CD4-positive, alpha-beta T cell treated with Interleukin-1 beta for 1 hour (primary cell): ENCODE data around the gene DDX1.
"Not testable (repeated sequence)": the region's sequence is repeated elsewhere in the genome, so short reads cannot be mapped to it uniquely, and the experiment has no call there.

Experiments
- DNase-seq, 2 donors: peaks; one replicate each; pipeline ENCODE4 v3.0.0-alpha.2; 2020 to 2022

Gene DDX1

GRCh38 chr2:15596968-15597367 is 5.3 kb downstream of the DDX1 start:
- DNase-seq: no peak

DNA sequence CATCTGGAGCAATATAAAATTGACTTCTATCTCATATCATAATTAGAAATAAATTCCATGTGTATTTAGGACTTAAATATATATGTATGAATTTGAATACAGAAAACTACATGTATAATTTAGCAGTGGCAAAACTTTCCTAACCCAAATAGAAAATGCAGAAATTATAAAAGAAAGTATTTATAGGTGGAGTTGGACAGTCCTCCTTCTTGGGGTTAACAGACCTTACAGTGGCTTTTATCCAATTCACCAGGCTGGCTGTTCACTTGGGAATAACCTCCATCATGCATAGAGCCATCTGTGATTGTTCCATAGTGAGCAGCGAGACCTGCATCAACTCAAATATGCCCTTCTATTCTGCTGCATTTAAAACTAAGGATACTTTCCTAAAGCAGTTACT is 8.3 kb downstream of the DDX1 start:
- no peak for DNase-seq

DNA sequence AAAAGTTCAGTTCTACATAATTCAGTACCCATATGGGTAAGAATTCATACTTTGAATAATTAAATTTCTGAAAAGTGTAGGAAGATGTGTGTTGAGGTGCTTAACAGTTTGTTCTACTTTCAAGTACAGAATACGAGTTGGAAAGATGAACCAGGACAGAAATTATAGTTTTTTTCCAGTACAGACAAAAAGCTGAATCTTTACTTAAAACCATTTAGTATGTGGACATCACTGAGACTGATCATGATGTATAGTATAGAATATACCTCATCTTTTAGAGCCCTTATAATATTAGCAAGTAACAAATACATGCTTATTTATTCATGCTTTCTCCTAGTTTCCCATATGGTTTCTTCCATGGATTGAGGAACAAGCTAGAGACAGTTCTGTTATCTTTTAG is 10.0 kb downstream of the DDX1 start:
- DNase-seq: no peak

DNA sequence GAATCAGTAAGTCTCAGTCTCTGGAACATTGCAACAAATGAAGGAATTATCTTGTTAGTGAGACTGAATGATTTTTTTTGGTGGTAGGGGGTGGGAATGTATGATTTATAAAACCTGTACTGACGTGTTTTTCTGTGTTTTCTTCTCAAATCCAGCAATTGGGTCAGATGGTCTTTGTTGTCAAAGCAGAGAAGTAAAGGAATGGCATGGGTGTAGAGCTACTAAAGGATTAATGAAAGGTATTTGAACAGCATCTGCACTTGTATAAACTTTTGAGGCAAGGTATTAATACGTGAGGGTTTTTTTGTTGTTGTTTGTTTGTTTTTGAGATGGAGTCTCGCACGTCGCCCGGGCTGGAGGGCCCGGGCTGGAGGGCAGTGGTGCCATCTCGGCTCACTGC is 10.7 kb downstream of the DDX1 start:
- no peak for DNase-seq

DNA sequence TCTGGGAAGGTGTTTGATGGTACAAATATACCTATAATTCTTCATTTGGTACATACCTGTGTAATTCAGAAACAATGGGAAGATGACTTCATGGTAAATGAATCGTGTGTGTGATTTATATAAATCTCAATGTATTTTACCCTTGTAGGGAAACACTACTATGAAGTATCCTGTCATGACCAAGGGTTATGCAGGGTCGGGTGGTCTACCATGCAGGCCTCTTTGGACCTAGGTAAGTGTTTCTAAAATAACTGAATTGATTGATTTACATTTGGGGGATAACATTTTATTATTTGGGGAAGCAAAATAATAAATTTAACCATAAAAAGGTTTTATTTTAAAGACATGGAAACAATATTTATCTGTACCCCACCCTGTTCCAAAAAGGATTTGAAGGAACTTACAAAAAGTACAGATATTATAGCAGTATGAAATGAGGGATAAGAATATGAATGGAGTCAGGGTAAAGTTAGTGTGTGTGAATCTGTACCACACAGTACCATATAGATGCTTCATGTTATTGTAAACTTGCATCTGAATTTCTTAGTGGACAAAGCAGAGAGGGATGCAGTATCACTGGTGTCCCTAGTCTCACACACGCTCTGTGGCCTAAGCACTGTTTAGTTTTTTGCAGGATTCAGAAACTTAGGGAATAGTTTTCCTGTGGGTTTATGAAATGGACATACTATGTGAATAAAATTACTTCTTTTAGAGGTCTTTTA is 11.5 kb downstream of the DDX1 start:
- no peak for DNase-seq

- DNase-seq: no peak
These were observed 12.3 kb downstream of the DDX1 start for GRCh38 chr2:15603948-15604347.

GRCh38 chr2:15605721-15606120 is 14.1 kb downstream of the DDX1 start:
- DNase-seq: no peak

GRCh38 chr2:15606481-15607441 is 15.1 kb downstream of the DDX1 start:
- DNase-seq: no peak

- no peak for DNase-seq
These were observed 16.2 kb downstream of the DDX1 start for GRCh38 chr2:15607709-15608391.

GRCh38 chr2:15608392-15608761 is 16.7 kb downstream of the DDX1 start:
- no peak for DNase-seq

GRCh38 chr2:15609341-15610042 is 17.8 kb downstream of the DDX1 start:
- no peak for DNase-seq

DNA sequence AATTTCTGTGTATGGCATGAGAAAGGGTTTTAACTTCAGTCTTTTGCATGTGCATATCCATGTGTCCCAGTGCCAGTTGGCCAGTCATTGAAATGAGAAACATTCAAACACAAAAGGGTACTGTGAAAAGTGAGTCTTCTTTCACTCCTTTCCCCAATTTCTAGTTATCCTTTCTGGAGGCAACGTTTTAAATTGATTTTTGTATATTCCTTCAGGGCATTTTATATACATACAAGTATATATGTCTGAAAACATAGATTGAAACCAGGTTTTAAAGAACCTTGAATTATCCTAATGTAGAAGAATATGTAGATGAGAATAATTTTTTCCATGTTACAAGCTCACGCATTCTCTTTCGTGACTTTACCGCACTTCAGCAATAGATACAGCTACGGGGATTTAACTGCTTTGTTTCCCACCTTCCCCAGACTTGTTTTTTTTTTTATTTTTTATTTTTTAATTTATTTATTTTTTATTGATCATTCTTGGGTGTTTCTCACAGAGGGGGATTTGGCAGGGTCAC is 18.8 kb downstream of the DDX1 start:
- DNase-seq: no peak

DNA sequence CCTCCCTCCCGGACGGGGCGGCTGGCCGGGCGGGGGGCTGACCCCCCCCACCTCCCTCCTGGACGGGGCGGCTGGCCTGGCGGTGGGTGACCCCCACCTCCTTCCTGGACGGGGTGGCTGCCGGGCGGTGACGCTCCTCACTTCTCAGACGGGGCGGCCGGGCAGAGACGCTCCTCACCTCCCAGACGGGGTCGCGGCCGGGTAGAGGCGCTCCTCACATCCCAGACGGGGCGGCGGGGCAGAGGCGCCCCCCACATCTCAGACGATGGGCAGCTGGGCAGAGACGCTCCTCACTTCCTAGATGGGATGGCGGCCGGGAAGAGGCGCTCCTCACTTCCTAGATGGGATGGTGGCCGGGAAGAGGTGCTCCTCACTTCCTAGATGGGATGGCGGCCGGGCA is 20.4 kb downstream of the DDX1 start:
- DNase-seq: not testable (repeated sequence)

- no peak for DNase-seq
These were observed 22.2 kb downstream of the DDX1 start for GRCh38 chr2:15613736-15614429.

GRCh38 chr2:15614545-15615300 is 23.1 kb downstream of the DDX1 start:
- DNase-seq: no peak

DNA sequence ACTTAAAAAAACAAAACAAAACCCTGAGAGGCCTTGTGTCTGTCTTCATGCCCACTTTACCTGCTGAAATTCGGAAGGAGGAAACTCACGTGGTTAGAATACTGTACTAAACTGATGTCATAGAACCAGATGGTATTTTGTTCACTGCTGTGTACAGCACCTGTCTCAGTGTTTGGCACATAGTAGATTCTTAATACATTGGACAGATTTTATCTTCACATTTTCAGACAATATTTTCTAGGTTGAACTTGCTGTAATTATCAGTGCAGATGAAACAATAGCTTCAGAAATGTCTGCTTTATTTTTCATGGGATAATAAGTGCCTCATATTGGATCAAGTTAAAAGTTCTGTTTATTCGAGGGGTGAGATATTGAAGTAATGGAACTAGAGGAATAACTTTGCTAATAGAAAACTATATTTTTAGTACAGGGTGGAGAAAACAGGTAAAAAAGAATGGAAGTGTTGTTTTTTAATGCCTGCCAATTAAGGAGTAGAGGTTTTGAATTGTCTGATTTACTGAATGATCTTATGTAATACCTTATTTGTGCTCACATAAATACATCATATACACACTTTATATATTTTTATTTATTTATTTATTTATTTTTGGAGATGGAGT is 23.7 kb downstream of the DDX1 start:
- DNase-seq: no peak

GRCh38 chr2:15616429-15616828 is 24.8 kb downstream of the DDX1 start:
- DNase-seq: no peak

GRCh38 chr2:15616850-15617777 is 25.4 kb downstream of the DDX1 start:
- no peak for DNase-seq

- DNase-seq: no peak
These were observed 26.2 kb downstream of the DDX1 start for GRCh38 chr2:15617778-15618448.
